ENCODE results near the gene ANKRD13C.

Gene ANKRD13C

DNA sequence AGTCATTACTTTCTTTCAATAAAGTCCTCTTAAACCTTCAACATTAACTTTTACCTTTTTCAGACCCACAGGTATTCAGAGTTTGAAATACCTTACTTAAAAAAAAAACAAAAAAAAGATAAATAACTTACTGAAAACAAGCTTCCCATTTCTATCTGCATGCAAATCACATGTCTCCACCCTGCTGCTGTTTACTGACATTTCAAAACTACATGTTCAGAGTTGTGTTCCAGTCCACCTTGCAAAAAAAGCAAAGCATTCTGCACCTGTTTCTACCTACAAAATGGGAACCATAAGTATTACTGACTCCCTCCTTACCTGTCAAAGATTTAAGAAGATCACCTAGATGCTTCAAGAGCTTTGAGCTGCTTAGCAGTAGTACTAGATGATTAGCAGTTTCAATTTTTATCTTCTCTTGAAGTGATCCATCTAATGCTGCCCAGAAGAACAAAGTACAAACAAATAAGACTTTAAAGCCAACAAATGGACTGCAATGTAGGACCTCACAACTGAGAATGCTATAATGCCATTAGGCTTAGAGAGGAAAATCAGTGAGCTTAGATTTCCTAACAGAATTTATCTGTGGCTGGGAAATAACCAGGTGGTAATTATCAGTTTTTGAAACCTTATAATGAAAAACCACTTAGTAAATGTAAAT lies 61.2 kb downstream of the ANKRD13C start:
- no peak for DNase-seq

DNA sequence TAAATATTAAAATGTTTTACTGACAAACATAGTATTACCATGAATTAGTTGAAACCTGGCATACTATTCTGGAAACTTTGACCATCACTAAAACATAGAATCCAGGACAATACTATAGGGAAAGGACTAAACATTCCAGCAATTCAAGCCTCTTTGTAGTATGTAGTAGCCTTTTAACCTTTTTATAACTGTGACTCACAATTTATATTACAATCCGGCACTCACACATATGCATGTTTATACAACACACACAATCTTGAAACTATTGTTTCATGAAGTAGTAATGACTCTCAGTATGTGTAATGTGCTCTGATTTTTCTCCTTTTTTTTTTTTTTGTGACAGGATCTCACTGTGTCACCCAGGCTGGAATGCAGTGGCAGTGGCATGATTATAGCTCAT lies 64.3 kb downstream of the ANKRD13C start:
- DNase-seq = no peak

DNA sequence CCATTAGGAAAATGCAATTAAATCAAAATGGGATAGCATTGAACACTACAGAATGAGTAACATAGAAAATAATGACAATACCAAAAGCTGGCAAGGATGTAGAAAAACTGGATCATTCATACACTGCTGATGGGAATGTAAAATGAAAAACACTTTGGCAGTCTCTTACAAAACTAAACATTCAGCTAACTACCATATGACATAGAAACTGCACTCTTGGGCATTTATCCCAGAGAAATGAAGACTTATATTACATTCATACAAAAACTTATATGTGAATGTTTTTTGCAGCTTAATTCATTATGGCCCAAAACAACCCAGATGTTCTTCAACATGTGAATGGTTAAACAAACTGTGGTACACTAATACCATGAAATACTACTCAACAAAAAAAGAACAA lies 66.4 kb downstream of the ANKRD13C start:
- DNase-seq = no peak

DNA sequence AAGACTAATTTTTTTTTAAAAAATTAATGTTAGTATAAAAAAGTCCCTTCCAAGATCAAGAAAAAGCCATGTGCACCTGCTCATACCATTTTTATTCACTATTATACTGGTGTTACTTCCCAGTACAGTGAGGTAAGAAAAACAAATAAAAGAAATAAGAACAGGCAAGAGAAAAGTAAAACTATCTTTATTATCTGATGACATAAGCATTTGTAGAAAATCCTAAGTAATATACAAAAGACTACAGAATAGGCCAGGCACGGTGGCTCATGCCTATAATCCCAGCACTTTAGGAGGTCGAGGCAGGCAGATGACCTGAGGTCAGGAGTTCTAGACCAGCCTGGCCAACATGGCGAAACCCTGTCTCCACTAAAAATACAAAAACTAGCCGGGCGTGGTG lies 68.1 kb downstream of the ANKRD13C start:
- DNase-seq = no peak

DNA sequence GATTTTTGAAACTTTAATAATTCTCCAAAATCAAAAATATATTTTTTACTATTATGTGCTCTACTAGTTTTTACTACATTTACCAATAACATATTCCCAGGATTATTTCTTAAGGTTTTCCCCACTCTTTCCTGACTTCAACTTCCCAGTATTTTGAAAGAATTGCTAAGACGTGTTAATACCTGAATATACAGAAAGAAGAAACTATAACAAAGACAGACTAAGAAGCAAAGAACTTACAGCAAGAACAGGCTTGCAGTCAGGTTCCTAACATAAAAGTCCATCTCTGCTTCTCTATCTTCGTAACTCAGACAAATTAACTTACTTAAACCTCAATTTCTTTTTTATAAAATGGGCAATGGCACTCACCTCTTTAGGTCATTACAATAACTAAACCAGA lies 70.2 kb downstream of the ANKRD13C start:
- no peak for DNase-seq

DNA sequence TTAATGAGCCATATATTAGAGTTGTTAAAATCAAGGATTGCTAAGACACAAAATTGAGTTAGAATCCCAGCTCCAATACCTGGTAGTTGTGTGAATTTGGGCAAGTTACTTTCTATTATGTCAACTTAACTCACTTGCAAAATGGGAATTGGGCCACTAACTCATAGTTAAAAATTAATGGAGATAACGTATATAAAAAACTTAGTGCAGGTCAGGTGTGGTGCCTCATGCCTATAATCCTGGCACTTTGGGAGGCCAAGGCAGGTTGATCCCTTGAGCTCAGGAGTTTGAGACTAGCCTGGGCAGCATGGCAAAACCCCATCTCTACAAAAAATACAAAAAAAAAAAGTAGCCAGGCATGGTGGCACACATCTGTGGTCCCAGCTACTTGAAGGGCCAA lies 75.8 kb downstream of the ANKRD13C start:
- no peak for DNase-seq

DNA sequence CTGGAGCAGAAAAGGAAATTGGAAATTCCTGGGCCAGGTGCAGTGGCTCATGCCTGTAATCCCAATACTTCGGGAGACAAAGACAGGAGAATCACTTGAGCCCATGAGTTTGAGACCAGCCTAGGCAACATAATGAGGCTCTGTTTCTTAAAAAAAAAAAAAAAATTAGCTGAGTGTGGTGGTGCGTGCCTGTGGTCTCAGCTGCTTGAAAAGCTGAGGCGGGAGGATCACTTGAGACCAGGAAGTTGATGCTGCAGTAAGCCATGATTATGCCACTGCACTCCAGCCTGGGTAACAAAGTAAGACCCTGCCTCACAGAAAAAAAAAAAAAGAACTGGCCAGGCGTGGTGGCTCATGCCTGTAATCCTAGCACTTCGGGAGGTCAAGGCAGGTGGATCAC lies 76.6 kb downstream of the ANKRD13C start:
- DNase-seq = no peak

DNA sequence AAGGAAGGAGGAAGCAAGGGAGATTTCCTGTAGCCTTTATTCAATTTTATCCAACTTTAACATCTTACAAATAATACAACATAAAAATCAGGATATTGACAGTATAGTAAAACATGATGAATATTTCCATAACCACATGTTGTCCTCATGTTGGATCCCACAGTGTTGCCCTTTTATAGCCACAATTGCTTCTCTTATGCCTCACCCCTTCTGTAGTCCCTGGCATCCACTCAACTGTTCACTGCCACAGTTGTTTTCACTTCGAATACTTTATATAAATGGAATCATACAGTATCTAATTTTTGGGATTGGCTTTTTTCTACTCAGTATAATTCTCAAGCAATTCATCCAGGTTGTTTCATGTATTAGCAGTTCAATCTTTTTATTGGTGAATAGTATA lies 88.6 kb downstream of the ANKRD13C start:
- DNase-seq = no peak

DNA sequence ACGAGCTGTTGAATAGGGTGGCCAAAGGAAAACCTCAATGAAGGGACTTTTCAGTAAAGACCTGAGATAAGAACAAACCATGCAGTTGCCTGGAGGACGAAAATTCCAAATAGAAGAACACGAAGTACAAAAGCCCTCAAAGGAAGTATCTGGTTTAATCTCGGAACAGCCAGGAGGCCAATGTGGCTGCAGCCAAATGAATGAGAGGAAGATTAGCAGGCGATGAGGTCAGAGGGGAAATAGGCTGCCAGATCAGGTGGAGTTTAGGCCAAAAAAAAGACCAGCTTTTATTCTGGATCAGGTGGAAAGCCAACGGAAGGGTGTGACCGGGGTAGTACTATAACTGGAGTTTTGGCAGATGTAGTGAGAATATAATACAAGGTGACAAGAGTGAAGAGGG lies 89.7 kb downstream of the ANKRD13C start:
- DNase-seq = no peak

DNA sequence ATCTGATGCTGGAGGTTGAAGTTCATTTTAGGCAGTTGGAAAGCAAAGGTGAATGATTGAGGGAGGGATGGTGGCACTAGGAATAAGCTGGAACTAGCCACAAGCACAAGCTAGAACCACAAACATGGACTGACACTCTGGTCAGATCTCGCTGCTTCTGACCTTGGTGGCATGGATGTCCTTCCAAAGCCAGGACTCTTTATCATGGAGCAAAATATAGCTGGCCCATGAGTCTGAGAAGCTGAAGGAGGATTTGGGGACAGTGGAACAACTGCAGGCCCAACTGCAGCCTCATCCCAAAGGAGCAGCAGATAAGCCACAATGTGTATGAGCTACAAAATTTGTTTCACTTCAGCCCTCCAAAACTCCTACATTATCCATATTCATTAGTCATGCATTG lies 97.9 kb downstream of the ANKRD13C start:
- DNase-seq = no peak

DNA sequence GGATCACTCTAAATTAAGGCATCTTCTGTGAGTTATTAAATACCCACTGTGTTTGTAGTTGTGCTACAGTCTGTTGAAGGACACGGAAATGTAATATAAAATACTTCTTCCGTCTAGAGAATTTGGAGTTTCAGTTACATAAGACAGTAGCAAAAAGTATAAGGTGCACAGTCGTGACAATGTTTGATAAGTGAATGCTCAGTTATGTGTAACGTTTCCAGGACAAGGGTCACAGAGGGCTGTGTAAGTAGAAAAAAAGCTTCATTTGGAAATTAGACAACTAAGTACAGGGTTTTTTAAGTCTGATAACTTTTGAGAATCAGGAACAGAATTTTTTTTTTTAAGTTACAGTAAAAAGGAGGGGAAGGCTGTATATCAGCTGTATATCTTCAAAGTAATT lies 105.8 kb downstream of the ANKRD13C start:
- no peak for DNase-seq

DNA sequence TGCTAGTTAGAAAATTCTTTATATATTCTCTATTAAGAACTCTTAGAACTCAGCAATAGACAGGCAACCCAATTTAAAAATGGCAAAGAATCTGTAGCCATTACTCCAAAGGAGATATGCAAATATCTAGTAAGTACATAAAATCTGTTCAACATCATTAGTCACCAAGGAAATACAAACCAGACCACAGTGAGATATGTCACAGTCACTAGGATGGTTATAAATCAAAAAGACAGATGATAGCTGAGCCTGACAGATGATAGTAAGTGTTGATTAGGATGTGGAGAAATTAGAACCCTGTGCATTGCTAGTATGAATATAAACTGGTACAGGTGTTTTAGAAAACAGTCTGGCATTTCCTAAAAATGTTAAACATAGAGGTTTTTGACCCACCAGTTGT lies 106.8 kb downstream of the ANKRD13C start:
- DNase-seq = no peak

DNA sequence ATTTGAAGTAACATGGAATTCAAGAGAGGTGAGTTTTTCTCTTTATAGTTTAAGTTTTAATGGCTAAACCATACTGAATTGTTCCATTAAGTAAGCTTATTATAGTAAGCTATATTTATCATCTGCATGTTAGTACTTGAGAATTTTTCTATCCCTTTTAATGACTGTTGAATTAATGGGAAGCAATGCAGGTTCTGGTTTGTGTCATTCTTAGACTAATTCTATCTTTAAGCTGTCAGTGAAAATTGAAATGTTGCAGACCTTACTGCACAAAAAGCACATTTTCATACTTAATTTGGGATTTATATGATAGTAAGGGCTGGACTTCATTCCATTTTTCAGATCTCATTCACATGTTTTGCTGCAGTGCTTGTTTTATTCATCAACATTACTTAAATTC lies 107.4 kb downstream of the ANKRD13C start:
- DNase-seq = no peak

DNA sequence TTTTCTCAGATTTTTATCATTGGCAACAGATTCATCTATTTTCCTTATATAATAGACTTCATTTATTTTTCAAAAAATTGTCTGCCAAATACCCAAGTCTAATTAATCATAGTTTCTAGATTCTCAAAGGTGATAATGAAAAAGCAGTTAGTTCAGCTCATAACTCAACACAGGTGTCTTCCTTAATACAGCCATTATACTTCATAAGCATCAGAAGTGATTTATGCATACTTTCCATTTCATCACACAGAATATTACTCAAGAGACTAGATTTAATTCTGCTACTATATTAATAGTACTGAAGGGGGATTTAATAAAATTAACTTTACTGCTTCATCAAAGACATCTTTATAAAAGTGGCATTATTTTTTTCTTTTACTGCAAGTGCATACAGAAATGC lies 114.6 kb downstream of the ANKRD13C start:
- DNase-seq = no peak

DNA sequence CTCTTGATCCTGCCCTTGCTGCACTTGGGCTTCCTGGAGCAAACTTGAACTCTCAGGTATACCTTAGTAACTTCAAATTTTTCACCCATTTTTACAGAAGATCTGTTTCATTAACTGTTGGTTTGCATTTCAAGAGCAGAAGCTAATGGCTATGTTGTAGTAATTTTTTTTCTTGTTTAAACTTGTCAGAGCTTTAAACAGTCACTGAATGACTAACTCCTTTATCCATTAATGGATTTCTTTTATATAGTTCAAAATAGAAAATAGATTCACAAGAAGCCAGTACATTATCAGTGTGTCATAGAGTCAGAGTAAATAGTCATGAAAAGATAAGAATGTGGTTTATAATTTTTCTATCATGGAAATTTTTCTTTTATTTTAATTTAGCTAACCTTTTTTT lies 119.8 kb downstream of the ANKRD13C start:
- DNase-seq = no peak

DNA sequence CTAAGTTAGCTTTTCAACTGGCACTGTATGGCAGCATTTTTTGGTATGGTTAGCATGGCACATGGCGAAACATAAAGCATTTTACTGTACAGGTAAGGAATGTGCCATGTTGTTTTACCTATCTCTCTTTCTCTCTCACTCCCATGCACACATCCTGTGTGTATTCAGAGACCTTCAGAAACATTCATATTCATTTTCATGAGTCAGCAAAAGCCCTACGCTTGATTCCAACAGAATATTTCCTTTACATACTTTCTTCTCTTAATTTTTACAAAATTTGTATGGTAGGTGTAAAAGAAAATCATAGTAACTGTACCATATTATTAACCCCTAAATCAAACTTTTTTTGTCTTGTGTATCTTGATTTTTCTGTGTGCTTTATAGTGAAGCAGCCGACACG lies 123.0 kb downstream of the ANKRD13C start:
- no peak for DNase-seq

DNA sequence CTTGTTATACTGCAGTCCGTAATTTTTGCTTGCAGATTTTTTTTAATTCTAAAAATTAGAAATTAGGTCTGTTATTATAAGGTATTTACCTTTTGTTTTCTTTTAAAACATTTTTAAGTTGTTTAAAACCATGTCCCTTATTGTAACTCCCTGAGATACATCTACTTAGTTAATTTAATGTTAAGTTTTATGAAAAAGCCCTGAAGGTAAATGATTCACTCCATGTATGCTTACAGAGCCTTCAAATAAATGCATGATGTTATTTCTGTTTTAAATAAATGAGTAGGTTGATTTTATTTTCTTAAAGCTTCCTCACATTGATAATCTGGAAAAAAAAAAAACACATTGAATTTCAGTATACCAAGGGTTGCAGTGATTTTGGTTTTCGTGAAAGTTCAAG lies 125.9 kb downstream of the ANKRD13C start:
- no peak for DNase-seq

DNA sequence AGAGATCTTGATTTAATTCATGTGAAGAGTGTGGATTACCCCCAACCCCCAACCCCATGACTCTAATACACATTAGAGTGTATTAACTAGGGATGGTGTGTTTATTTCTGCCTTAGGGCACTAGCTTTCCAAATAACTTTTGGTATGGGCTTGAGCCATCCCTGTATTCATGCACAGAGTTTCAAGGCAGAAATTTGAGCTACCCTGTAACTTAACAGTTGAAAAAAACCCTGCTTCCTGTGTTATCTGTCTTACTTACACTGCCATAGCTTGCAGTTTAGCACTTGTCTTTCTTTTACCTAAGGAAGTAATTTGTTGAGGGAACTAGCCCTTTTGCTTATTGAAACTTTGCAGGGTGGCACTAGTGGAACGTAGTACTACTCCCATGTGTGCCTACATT lies 127.1 kb downstream of the ANKRD13C start:
- DNase-seq = no peak

DNA sequence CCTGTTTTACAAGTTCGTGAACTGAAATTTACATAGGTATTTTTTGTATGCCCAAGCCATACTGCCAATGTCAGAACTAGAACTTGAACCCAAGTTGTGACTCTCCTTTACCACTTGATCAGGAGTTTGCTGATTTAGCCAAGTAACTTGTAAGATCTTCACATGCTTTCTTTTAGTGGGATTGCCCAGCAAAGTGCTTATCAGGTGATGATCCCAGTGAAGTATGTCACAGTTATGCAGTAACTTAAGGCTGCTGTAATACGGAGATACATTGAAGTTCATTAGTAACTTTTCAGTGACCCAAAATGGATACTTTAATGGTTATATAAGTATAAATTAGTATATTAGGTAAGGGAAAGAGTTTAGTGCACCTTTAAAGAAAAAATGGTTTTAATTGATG lies 129.6 kb downstream of the ANKRD13C start:
- no peak for DNase-seq

DNA sequence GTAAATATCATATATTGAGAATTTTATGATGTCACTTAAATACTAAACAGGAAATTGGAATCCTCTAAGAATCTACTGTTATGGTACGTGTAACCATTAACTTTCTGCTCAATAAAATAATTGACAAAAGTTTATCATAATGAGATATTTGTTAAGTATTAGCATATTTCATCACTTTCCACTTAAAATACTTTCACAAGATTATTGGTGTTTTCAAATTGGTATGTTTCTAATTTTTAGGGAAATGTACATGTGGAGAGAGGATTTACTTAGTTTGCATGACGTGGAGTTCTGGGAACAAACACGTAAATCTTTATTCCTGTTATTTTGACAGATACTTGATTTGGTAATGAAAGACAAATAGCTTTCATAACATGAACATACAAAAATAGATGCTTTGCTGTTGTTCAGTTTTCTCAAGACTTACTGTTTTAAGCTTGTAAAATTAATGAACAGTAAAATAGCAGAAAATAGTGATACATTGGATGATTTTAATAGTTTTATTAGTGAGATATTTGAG lies 131.7 kb downstream of the ANKRD13C start:
- DNase-seq = no peak

DNA sequence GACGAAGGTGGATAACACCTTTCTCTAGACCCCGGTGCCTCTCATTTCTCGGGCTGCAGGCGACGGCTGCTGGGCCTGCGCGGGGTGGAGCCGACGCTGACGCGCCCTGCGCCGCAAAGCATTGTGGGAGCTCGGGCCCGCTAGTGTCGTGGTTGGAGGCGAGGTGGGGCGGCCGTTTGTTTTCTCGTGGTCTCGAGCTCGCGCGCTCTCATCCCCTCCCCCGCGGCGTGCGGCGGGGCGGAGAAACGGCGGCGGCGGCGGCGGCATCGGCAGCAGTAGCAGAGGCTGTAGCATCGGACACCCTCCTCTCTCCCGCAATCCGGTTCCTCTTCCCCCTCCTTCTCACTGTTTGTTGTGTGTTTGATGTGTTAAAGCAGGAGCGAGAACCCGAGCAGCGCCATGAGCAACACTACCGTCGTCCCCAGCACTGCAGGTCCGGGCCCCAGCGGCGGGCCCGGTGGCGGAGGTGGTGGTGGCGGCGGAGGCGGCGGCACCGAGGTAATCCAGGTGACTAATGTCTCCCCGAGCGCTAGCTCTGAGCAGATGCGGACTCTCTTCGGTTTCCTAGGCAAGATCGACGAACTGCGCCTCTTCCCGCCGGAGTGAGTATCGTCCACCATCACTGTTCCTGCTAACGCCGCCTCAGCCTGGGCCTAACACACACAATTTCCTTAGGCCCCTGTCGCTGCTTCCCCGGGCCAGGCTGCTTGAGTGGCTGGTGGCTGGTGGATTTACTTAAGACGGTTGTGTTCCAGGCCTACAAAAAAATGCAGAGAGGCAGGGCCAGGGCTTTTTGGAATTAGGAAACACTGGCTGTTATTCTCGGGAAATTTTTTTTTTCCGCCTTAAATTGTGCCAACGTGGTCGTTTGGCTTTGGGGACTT lies 133.0 kb downstream of the ANKRD13C start, which contains the start of gene SRSF11:
Gene SRSF11 (plus strand): TSS at position 143 of the 884 bp plus-strand sequence. CDS start 257 bp downstream, at position 400.
- DNase-seq = peak; percentile 98 to 99

DNA sequence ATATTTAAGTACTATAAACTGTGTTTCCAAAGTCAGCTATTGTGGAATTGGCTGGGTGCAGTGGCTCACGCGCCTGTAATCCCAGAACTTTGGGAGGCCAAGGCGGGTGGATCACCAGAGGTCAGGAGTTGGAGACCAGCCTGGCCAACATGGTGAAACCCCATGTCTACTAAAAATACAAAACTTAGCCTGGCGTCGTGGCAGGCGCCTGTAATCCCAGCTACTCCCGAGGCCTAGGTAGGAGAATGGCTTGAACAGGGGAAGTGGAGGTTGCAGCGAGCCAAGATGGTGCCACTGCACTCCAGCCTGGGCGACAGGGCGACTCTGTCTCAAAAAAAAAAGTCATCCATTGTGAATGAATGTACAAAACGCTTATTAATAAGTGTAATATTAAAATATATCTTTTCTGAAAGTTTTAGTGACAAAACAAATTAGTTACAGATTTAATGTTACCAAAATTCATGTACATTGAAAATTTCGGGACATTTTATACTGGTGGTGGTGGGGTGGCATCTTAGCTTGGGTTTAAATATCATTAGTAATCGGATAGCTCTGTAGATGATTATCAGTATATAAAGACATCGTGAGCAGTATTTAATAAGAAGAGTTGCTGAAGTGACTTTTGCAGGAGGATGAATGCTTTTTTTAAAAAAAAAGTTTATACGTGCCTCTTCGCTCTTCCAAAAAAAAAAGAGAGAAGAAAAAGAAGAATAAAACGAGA lies 133.8 kb downstream of the ANKRD13C start:
- DNase-seq = no peak

DNA sequence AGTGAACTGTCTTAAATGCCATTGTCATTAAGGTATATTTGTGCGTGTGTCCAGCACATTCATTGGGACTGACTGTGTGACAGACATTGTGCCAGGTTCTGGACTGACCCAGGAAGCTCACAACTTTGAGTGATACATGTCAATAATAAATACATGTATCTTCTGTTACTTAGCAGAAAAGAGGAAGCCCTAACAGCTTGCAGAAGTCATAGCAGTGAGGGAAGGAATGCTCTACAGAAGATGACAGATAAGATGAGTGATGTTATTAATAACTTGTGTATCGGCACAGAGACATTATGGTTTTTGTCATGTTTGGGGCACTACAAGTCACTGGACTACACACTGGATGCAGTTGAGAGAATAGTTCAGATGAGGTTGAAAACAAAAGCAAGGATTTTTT lies 134.5 kb downstream of the ANKRD13C start:
- no peak for DNase-seq

DNA sequence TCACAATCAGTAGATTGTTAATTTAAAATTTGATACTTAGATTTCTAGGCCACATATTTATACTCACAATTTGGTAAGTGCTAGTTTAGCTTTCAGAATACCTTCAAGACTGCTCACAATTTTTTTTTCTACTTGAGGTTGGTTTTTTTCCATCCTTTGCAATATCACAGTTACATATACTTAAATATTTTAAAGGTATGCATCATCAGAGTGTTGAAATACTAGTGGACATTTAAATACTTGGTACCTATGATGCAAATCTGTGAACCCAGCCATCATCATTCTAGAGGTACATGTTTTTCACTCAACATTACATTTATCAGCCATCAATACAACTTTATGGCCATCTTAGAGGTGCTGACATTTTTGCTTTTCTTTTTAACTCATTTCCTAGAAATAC lies 143.0 kb downstream of the ANKRD13C start:
- DNase-seq = no peak
